Stimulated activated CD4-positive, alpha-beta T cell treated with anti-CD3 and anti-CD28 coated beads, TNF-alpha, amount 100 ng/mL, for 1 hour (primary cell): ENCODE results near the gene BUD23.

Experiments
- DNase-seq, 3 donors: peaks; one replicate each; pipeline ENCODE4 v3.0.0-alpha.2; 2020; ENCODE audit warnings: low read depth in 3 of 3, low spot score in 1 of 3

The BUD23 gene

GRCh38 chr7:73740771-73741170, 57.4 kb downstream of the BUD23 start:
- no peak for DNase-seq

DNA sequence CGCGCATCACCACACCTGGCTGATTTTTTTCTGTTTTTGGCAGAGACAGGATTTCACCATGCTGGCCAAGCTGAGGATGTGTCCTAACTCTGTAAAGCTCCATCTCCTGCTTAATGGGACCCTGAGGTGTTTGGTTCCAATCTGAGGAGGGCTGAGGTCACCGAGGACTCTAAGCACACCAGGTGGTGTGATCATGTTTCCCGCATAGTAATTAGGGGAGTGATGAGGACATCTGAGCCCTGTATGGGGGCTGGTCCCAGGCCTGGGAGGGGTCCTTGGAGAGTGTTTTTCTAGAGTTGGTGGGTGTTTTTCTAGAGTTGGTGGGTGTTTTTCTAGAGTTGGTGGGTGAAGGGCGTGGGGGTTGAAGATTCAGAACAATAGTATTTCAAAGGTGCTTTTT, 58.2 kb downstream of the BUD23 start:
- no peak for DNase-seq

- no peak for DNase-seq
Observed at GRCh38 chr7:73742338-73742752, 58.9 kb downstream of the BUD23 start.

DNA sequence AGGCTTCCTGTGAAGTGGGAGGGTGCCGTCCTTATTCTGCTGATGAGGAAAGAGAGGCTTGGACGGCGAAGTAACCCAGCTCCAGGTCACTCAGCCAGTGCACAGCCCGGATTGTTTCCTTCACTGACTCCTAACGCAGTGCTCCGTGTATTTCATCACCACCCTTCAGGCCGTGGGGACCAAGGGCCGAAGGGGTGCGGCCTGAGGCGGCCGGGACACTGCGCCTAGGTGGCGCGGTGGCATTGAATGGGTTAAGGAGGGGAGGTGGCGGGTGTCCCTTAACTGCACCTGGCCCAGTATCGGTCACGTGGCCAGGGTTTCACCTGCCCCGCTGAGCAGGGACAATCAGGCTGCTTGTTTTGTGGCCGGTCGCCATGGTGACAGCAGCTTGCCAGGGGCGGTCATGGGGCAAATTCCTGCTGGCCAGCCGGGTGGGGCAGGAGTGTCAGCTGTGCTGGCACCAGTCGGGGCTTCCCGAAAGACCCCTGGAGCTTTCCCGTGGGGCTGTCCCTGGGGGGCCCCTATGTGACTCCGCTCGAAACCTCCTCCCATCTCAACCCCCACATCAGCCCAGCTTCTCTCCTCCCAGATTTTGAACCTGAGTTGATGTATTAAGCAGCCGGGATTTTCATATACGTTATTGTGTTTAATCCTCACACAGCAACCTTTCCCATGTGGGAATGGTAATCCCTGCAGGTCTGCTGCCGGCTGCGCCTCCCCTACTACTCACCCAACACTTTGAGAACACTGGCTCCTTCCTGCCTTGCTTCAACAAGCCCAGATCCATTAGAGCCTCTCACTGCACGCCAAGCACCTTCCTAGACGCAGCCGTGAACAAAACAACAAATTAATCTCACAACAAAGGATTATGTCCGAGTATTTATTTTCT, 59.6 kb downstream of the BUD23 start:
- no peak for DNase-seq

GRCh38 chr7:73746378-73746777, 63.0 kb downstream of the BUD23 start:
- DNase-seq, result no peak
